Measurements from ENCODE around the gene GIGYF2. TPM values are rescaled to one million over a fixed set of nuclear protein-coding genes. Genes with fewer than 3 reads are reported as not detected.

Gene GIGYF2
- total RNA-seq, 1 donor, result 58.5 TPM

DNA sequence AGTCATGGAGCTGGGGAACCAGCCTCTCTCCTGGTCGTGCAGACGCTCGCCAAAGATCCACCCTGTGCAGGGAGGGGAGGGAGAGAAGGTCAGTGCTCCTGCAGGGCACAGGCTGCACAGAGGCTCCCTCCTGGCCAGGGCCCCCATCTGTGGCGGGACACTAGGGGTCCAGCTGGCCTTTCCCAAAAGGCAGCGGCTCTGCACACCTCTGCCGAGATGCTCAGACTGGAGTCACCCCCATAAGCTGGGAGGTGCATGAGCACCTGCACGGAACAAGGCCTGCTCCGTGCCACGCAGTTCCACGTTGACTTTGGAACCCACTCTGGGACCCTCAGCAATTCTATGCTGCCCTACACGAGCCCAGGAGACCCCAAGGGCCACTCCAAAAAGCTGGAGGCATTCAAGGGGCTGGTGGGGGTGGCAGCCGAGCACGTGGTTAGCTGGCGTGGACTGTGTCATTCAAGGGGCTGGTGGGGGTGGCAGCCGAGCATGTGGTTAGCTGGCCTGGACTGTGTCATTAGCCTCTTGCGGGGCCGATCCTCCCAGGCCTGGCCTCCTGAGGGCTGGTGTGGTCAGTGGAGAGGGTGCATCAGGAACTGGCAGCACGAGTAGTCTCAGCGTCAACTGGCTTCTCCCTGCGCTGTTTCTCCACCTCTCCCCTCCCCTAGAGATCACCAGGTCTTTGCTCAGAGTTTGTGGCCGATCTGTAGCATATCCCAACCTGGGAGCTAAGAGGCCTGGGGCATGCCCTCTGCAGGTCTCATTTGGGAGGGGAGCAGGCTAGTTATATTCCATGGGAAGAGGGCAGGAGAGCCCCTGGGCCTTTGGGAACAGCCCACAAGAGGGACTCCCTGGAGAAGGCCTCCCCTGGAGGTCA is 182.7 kb downstream of the GIGYF2 start:
- no peak overlapping the region for H3K4me3 ChIP-seq (ENCODE audit: low read depth, low read length)
- no peak for DNase-seq (ENCODE audit: low read depth)
- TF ChIP-seq, protein P1, sequence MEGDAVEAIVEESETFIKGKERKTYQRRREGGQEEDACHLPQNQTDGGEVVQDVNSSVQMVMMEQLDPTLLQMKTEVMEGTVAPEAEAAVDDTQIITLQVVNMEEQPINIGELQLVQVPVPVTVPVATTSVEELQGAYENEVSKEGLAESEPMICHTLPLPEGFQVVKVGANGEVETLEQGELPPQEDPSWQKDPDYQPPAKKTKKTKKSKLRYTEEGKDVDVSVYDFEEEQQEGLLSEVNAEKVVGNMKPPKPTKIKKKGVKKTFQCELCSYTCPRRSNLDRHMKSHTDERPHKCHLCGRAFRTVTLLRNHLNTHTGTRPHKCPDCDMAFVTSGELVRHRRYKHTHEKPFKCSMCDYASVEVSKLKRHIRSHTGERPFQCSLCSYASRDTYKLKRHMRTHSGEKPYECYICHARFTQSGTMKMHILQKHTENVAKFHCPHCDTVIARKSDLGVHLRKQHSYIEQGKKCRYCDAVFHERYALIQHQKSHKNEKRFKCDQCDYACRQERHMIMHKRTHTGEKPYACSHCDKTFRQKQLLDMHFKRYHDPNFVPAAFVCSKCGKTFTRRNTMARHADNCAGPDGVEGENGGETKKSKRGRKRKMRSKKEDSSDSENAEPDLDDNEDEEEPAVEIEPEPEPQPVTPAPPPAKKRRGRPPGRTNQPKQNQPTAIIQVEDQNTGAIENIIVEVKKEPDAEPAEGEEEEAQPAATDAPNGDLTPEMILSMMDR (IDR thresholded peaks at IDR 0.05; ENCODE audit: insufficient read depth, low read length), result no peak

DNA sequence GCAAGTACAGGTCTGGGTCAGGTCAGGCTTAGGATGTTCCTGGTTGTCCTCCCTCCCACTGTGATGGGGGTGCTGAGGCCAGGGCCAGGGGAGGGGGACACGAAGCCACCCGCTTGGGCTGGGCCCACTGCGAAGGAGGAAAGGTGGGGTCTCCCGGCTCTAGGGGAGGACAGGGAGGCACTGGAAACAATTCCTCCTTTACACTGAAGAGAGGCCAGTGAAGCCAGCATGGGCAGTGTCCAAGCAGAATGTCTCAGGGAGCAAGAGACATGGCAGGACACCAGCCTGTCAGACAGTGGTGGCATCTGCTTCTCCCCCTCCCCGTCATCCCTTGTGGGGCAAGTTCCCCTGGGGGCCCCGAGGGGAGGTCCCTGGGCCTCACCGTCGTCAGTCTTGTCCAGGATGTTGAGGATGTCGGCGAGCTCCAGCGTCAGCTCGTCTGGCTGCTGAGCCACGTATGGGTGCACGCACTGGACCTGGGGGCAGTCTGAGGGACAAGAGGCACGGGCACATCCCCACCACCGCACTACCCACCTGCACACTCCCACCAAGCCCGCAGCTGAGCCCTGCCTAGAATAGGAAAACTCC is 183.7 kb downstream of the GIGYF2 start:
- TF ChIP-seq, protein P1 (IDR thresholded peaks at IDR 0.05; ENCODE audit: insufficient read depth, low read length), result no peak
- no peak overlapping the region for H3K4me3 ChIP-seq (ENCODE audit: low read depth, low read length)
- no peak for DNase-seq (ENCODE audit: low read depth)

DNA sequence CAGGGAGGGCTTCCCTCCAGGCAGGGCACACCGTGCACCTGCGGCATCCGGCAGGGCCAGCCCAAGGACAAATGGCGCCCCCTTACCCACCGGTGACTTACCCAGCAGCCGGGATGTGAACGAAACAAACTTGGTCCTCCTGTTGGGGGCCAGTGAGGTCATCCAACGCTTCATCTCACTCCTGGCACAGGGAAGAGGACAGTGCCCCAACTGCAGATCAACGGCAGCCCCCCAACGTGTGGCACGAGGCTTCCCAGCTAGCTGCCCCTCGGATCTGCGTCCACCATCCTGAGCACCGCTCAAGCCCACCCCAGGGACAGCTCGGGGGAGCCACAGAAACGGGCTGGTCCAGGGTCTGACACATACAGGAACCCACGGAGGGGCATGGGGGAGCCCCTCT is 185.0 kb downstream of the GIGYF2 start:
- TF ChIP-seq, protein P1 (IDR thresholded peaks at IDR 0.05; ENCODE audit: insufficient read depth, low read length), result no peak
- no peak for DNase-seq (ENCODE audit: low read depth)
- H3K4me3 ChIP-seq (ENCODE audit: low read depth, low read length), result no peak overlapping the region

DNA sequence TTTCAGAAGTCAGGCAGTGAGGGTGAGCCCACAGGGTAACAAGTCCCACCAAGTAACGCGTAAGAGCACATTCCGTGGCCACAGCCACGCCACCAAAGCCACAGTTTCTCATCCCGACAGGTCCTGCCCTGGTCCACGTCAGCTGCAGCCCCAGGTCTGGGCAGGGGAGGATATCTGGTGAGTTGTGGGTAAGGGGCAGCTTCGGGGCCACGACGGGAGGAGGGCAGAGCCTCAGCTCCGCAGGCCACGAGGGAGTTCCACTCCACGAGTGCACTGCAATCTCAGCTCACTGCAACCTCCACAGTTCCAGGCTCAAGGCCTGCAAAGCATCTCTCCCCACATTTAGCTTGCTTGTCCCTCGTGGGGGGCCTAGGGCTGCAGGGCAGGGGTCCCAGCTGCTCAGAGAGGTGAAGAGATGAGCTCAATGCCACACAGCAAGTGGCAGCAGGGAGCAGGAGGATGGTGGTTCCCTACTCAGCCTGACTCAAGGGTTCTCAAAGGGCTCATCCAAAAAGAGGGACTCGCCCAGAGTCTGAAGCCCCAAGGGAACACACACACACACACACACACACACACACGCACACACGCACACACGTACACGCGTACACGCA is 185.5 kb downstream of the GIGYF2 start:
- H3K4me3 ChIP-seq (ENCODE audit: low read depth, low read length), result no peak overlapping the region
- DNase-seq (ENCODE audit: low read depth), result no peak
- TF ChIP-seq, protein P1 (IDR thresholded peaks at IDR 0.05; ENCODE audit: insufficient read depth, low read length), result no peak

DNA sequence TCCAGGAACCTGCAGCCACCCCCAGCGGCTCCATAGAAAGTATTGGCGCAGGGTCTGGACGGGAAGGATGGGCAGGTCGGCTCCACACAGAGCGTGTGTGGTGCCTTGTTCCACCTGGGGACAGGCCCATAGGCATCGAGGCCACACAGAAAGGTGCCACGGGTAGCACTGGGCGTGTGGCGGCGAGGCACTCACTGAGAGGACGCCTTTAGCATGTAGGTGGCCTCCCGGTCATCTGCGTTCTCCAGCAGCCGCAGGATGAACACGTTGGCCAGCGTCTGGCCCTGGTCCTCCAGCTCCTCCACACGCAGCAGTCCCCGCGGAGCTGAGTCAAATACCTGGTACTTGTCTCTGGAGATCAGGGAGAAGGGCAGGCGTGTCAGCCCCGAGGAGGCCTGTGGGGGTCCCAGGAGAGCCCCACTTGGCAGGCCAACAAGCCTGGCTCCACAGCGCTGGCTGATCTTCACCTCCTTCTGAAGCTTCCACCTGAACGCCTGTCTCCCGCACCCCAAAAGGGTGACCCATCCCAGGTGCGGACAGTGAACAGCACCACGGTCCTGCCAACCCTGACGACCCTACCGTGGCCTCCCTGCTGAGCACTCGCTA is 186.1 kb downstream of the GIGYF2 start:
- TF ChIP-seq, protein P1 (IDR thresholded peaks at IDR 0.05; ENCODE audit: insufficient read depth, low read length), result no peak
- DNase-seq (ENCODE audit: low read depth), result no peak
- no peak overlapping the region for H3K4me3 ChIP-seq (ENCODE audit: low read depth, low read length)

DNA sequence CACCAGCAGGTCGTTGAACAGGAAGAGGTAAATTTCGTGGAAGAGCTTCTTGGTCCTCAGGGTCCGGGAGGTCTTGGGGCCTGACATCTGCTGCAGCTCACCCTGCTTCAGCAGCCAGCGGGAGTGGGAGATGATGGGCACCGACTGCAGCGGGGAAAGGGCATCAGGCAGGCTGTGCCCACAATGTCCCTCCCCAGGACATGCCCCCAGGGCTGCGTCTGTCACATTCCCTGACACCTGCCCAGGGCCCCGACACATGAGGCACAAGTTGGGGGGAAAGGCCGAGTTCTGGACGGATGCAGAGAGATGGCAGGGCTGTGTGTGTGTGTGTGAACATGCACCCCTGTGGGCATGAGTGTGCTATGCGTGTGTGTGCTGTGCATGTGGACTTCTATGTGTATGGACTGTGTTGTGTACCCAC is 186.9 kb downstream of the GIGYF2 start:
- DNase-seq (ENCODE audit: low read depth), result no peak
- no peak overlapping the region for H3K4me3 ChIP-seq (ENCODE audit: low read depth, low read length)
- TF ChIP-seq, protein P1 (IDR thresholded peaks at IDR 0.05; ENCODE audit: insufficient read depth, low read length), result no peak
